NK-92 (cell line): ENCODE results near the gene AXL.
A peak's percentile ranks its signal among the peaks of the same experiment; 100 is the strongest.

Source experiments
- DNase-seq: peaks from one replicate; lab custom pipeline; 2025; ENCODE audit not compliant: unreplicated experiment; lab: John Stamatoyannopoulos, UW

The AXL gene

GRCh38 chr19:41233748-41234240 is 14.8 kb downstream of the AXL start:
- DNase-seq, result no peak

DNA sequence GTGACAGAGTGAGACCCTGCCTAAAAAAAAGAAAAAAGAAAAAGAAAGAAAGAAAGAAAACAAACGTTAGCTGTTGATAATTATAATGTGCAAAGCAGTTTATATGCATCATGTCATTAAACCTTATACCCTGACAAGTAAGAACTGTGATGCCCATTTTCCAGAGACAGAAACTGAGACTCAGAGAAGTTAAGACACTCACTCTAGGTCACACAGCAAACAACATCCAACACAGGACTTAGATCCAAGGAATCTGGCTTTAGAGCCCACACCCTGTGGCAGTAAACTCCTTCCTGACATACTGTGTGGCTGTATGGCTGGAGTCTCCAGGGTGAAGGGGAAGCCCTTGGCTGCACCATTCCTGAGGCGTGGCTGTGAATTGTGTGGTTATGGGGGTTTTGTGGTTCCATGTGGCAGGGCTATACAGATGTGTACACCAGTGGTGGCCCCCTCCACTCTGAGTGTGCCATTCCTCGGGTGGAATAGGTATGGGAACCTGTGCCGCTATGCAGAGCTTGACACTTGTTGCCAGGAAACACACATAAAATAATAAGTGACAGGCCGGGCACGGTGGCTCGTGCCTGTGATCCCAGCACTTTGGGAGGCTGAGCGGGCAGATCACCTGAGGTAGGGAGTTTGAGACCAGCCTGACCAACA is 15.6 kb downstream of the AXL start:
- no peak for DNase-seq

DNA sequence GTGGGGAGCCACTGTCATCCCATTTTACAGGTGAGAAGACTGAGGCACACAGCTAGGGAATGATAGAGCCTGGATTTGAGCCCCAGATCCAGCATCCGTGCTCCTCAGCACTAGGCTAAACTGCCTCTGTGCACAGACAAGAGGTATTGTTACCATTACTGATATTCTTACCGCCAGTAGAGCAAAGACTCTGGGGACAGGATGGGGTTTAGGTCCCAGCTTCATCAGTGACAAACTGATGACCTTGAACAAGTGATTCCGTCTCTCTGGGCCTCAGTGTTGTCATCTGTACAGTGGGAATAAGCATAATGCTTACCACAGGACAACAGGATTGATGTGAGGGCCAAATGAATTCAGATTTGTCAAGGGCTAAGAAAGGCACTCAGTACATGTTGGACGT is 16.5 kb downstream of the AXL start:
- no peak for DNase-seq

DNA sequence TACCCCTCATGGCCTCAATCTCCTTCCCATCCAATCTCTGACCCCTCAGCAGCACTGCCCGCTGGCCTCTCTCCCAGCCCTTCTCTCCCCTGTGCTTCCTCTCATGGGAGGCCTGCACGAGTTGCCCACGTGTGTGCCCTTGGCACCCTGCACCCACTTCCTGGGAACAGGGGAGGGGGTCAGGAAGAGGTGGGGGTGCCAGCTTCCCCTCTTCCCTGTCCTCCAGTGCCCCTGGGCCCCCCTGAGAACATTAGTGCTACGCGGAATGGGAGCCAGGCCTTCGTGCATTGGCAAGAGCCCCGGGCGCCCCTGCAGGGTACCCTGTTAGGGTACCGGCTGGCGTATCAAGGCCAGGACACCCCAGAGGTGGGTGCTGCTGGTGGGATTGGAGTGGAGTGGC is 19.2 kb downstream of the AXL start:
- DNase-seq, result no peak

- no peak for DNase-seq
These were observed 20.3 kb downstream of the AXL start for GRCh38 chr19:41239363-41239762.

GRCh38 chr19:41239961-41240574 is 21.0 kb downstream of the AXL start:
- DNase-seq, result no peak

DNA sequence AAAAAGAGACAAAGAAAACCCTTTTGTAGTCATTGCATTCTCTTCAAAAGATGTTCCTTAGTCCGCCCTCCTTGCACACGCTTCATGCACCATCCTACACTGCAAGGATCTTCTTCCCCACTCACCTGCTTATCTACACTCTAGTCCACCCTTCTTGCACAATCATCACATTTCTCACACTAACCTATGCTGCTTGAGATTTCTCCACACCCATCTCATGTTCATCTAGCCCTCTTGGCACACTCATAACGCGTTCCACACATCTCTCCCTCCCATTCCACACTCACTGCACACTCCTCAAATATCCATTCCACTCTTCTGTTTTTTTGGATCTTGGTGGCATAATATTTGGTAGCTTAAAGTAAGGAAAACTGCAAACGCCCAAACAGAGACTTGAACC is 22.8 kb downstream of the AXL start:
- DNase-seq, result no peak

- no peak for DNase-seq
These were observed 25.1 kb downstream of the AXL start for GRCh38 chr19:41244117-41244516.

DNA sequence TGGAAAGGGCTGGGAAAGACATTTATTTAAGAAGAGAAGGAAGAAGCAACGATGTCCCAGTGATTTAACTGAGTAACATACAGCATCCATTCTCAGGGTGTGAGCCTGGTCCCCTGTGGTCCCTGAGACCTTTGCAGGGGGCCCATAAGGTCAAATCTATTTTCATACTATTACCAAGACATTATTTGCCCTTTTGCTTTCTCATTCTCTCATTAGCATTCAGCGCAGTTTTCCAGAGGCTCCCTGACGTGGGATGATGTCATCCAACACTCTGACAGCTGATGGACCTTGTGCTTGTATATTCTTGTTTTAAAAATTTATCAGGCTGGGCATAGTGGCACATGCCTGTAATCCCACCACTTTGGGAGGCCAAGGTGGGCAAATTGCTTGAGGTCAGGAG is 26.8 kb downstream of the AXL start:
- DNase-seq, result no peak

DNA sequence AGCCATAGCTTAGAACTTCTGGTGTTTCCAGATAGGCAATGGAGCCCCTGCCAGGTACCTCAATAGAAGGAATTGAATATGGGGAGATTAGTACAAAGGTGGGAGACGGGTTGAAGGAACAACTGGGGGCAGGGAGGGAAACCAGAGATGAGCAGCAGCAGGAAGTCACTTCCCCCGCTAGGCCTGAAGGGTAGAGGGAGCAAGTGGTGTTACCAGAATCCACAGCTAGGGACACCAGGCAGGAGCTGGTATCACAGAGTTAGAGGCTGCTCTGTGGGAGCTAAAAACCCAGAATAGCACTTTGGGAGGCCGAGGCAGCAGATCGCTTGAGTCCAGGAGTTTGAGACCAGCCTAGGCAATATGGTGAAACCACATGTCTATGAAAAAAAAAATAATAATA is 29.9 kb downstream of the AXL start:
- no peak for DNase-seq

DNA sequence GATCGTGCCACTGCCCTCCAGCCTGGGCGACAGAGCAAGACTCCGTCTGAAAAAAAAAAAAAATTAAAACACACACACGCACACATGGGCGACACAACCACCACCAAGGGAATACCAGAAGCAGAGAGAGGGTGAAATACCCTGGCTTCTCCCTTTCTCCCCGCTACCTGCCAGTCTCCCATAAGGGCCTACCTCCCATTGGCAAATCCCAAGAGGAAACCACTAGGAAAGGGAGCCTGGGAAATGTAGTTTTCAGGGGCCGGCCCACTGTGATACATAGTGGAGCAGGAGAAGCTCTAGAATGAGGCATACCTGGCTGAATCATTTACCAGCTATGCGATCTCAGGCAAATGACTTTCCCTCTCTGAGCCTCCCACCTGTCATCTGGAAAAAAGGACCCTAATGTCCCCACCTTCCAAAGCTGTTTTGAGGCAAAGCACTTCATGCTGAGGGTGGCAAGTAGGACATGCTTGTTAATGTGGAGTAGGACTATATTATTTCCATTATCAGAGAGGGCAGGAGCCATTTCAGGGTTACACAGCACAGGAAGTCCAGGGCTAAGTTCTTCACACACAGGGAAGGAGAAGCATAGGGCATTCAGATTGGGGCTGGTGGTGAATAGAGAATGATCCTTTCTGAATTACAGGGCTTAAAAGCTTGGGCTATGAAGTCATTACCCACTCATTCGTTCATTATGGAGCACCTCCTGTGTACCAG is 30.8 kb downstream of the AXL start:
- DNase-seq, result no peak

- no peak for DNase-seq
These were observed 34.6 kb downstream of the AXL start for GRCh38 chr19:41253660-41254059.

DNA sequence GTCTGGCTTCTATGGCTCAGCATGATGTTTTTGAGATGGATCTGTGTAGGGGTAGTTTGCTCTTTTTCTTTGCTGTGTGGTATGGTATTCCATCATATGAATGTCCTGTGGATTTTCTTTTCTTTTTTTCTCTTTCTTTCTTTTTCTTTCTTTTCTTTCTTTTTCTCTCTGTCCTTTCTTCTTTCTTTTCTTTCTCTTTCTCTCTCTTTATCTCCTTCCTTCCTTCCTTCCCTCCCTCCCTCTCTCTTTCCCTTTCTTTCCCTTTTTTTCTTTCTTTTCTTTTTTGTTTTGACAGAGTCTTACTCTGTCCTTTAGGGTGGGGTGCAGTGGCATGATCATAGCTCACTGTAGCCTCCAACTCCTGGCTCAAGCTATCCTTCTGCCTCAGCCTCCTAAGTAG is 36.1 kb downstream of the AXL start:
- DNase-seq, result no peak

GRCh38 chr19:41261474-41262190 is 42.6 kb downstream of the AXL start:
- no peak for DNase-seq

DNA sequence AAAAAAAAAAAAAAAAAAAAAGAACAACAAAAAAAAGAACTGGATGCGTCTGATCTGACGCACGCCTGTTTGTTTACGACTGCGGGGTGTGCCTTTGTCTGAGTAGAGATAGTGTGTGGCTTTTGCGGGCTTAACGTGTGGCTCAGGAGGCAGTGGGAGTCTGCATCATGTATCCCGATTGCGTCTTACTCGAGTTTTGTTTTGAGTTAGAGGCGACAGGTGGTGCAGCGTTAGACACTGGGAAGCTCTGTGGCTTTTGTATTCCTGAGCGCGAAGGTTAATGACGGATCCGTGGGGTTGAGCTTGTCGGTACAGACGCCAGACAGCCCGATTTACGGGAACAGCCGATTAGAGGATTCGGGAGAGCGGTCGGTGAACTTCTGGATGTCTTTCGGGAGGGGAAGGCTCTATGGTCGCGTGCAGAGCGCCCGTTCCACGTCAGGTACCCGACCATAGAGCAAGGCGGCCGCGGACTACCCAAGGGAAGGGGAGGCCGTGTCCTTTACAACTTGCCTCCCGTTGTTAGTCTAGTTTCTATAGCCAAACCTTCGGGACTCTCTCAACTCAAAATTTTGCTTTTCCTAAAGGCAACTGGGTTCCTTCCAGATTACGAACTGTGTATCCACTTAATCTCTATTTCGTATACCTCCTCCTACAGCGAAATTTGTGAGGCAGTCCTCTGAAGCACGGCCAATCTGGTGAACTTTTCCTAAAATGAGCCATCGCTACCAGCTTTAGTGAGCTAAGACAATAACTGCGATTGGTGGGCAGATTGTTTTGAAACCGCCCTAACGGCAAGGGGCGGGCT is 44.2 kb downstream of the AXL start:
- DNase-seq, result peak; percentile 39

GRCh38 chr19:41263850-41264580 is 45.0 kb downstream of the AXL start, which contains the start of gene HNRNPUL1:
Gene HNRNPUL1 (plus strand): TSS chr19:41264372. CDS start chr19:41264504, 132 bp downstream.
- peak; percentile 99 for DNase-seq

- no peak for DNase-seq
These were observed 45.8 kb downstream of the AXL start for GRCh38 chr19:41264581-41265394.

- DNase-seq, result no peak
These were observed 46.6 kb downstream of the AXL start for GRCh38 chr19:41265395-41266153.
